ENCODE results near the gene CLEC16A. TPM values are rescaled to one million over a fixed set of nuclear protein-coding genes. Genes with fewer than 3 reads are reported as not detected.

Gene CLEC16A
- total RNA-seq, 2 donors from 2014 or later = 46.6 to 47.6 TPM

- Histone ChIP-seq H3K36me3 (no peaks in the 10 kb centered on the region), H3K9me3 (no peaks in the 10 kb centered on the region), H3K4me1 (ENCODE audit: control insufficient read depth in 1 of 2, low read depth in 2 of 2) (peaks cover 27 to 73% of the 10 kb centered on the region in 2 donors), H3K27me3 (replicated peaks; ENCODE audit: insufficient read depth) (no peaks in the 10 kb centered on the region), H3K27ac (peak overlapping the region in 1 of 2 donors; percentile 39), H3K4me3 (no peak overlapping the region)
- DNase-seq (ENCODE audit: low spot score) (no peak), ATAC-seq (ENCODE audit: insufficient number of reproducible peaks, low FRiP score, low read depth) (no peak)
- TF ChIP-seq CTCF (IDR thresholded peaks at IDR 0.05) = no peak
Measured at GRCh38 chr16:11130978-11131665, 186.8 kb downstream of the CLEC16A start.

- TF ChIP-seq CTCF (IDR thresholded peaks at IDR 0.05) = no peak
- Histone ChIP-seq H3K4me3 (no peak overlapping the region), H3K4me1 (ENCODE audit: control insufficient read depth in 1 of 2, low read depth in 2 of 2) (peaks cover 27 to 73% of the 10 kb centered on the region in 2 donors), H3K27me3 (replicated peaks; ENCODE audit: insufficient read depth) (no peaks in the 10 kb centered on the region), H3K27ac (peak overlapping the region in 1 of 2 donors; percentile 39), H3K9me3 (no peaks in the 10 kb centered on the region), H3K36me3 (no peaks in the 10 kb centered on the region)
- DNase-seq (ENCODE audit: low spot score) (no peak), ATAC-seq (ENCODE audit: insufficient number of reproducible peaks, low FRiP score, low read depth) (no peak)
Measured at GRCh38 chr16:11131706-11132105, 187.3 kb downstream of the CLEC16A start.

GRCh38 chr16:11133344-11133943 is 189.1 kb downstream of the CLEC16A start:
- Histone ChIP-seq H3K36me3 (no peaks in the 10 kb centered on the region), H3K4me3 (peak overlapping the region; percentile 4), H3K4me1 (ENCODE audit: control insufficient read depth in 1 of 2, low read depth in 2 of 2) (peaks cover 24 to 66% of the 10 kb centered on the region in 2 donors), H3K27me3 (replicated peaks; ENCODE audit: insufficient read depth) (no peaks in the 10 kb centered on the region), H3K27ac (peak overlapping the region; percentile 39 to 76), H3K9me3 (no peaks in the 10 kb centered on the region)
- DNase-seq (ENCODE audit: low spot score) (peak; percentile 54), ATAC-seq (ENCODE audit: insufficient number of reproducible peaks, low FRiP score, low read depth) (peak; percentile 75)
- no peak for TF ChIP-seq CTCF (IDR thresholded peaks at IDR 0.05)

GRCh38 chr16:11134722-11135463 is 190.5 kb downstream of the CLEC16A start:
- no peak overlapping the region for H3K4me3 ChIP-seq
- H3K9me3 ChIP-seq = no peaks in the 10 kb centered on the region
- TF ChIP-seq CTCF (IDR thresholded peaks at IDR 0.05) = no peak
- H3K27ac ChIP-seq = no peak overlapping the region
- ATAC-seq (ENCODE audit: insufficient number of reproducible peaks, low FRiP score, low read depth) (no peak), DNase-seq (ENCODE audit: low spot score) (no peak)
- H3K27me3 ChIP-seq (replicated peaks; ENCODE audit: insufficient read depth) = no peaks in the 10 kb centered on the region
- peaks cover 28 to 75% of the 10 kb centered on the region in 2 donors for H3K4me1 ChIP-seq (ENCODE audit: control insufficient read depth in 1 of 2, low read depth in 2 of 2)
- no peaks in the 10 kb centered on the region for H3K36me3 ChIP-seq

GRCh38 chr16:11135464-11135973 is 191.2 kb downstream of the CLEC16A start:
- no peaks in the 10 kb centered on the region for H3K9me3 ChIP-seq
- H3K4me3 ChIP-seq = no peak overlapping the region
- DNase-seq (ENCODE audit: low spot score) (no peak), ATAC-seq (ENCODE audit: insufficient number of reproducible peaks, low FRiP score, low read depth) (peak; percentile 35)
- H3K36me3 ChIP-seq = no peaks in the 10 kb centered on the region
- TF ChIP-seq CTCF (IDR thresholded peaks at IDR 0.05) = no peak
- H3K4me1 ChIP-seq (ENCODE audit: control insufficient read depth in 1 of 2, low read depth in 2 of 2) = peaks cover 34 to 81% of the 10 kb centered on the region in 2 donors
- H3K27me3 ChIP-seq (replicated peaks; ENCODE audit: insufficient read depth) = no peaks in the 10 kb centered on the region
- no peak overlapping the region for H3K27ac ChIP-seq
